Parathyroid adenoma (tissue), 2 donors: ENCODE measurements around the gene BAZ1B.

ENCODE experiments used
- H2AFZ ChIP-seq: fragments of 300-600 bp; sonication (generic); one replicate; pipeline ENCODE4 v1.7.0; 2017; ENCODE audit warnings: antibody characterized with exemption, mild to moderate bottlenecking
- H3K27ac ChIP-seq: fragments of 300-600 bp; sonication (generic); one replicate; pipeline ENCODE4 v1.7.0; 2017
- H3K27me3 ChIP-seq: fragments of 300-600 bp; sonication (generic); one replicate; pipeline ENCODE4 v1.7.0; 2017; ENCODE audit warnings: low read length; ENCODE audit not compliant: control insufficient read depth, insufficient read depth
- H3K36me3 ChIP-seq: fragments of 300-600 bp; sonication (generic); one replicate; pipeline ENCODE4 v1.7.0; 2017; ENCODE audit warnings: low read length; ENCODE audit not compliant: control insufficient read depth, insufficient read depth
- H3K4me1 ChIP-seq: fragments of 300-600 bp; sonication (generic); one replicate; pipeline ENCODE4 v1.7.0; 2017; ENCODE audit warnings: control low read depth
- H3K4me2 ChIP-seq: fragments of 300-600 bp; sonication (generic); one replicate; pipeline ENCODE4 v1.7.0; 2017; ENCODE audit warnings: low read length
- H3K4me3 ChIP-seq: fragments of 300-600 bp; sonication (generic); one replicate; pipeline ENCODE4 v1.7.0; 2017; ENCODE audit warnings: low read depth, low read length
- H3K79me2 ChIP-seq: fragments of 300-600 bp; sonication (generic); one replicate; pipeline ENCODE4 v1.7.0; 2017; ENCODE audit warnings: control low read depth
- H3K9ac ChIP-seq: fragments of 300-600 bp; sonication (generic); one replicate; pipeline ENCODE4 v1.7.0; 2017; ENCODE audit warnings: mild to moderate bottlenecking
- H3K9me3 ChIP-seq: fragments of 300-600 bp; sonication (generic); one replicate; pipeline ENCODE4 v1.7.0; 2017; ENCODE audit warnings: low read length; ENCODE audit not compliant: control insufficient read depth
- CTCF ChIP-seq: fragments of 300-600 bp; sonication (generic); IDR thresholded peaks from one replicate; pipeline ENCODE4 v1.7.0; 2017; ENCODE audit warnings: antibody characterized with exemption, mild to moderate bottlenecking
- donor health status: primary hyperparathyroidism.

The BAZ1B gene

GRCh38 chr7:73442903-73443500 is 79.1 kb downstream of the BAZ1B start:
- Histone ChIP-seq H3K9ac (no peak overlapping the region), H3K79me2 (no peaks in the 10 kb centered on the region), H3K36me3 (no peaks in the 10 kb centered on the region), H3K4me2 (no peak overlapping the region), H3K27me3 (no peaks in the 10 kb centered on the region), H2AFZ (no peak overlapping the region), H3K4me1 (no peaks in the 10 kb centered on the region), H3K9me3 (no peaks in the 10 kb centered on the region), H3K4me3 (no peak overlapping the region), H3K27ac (no peak overlapping the region)
- TF ChIP-seq CTCF: no peak

GRCh38 chr7:73442222-73442902 is 79.7 kb downstream of the BAZ1B start:
- no peak for TF ChIP-seq CTCF
- H3K27ac ChIP-seq: no peak overlapping the region
- H3K27me3 ChIP-seq: no peaks in the 10 kb centered on the region
- H3K36me3 ChIP-seq: no peaks in the 10 kb centered on the region
- no peaks in the 10 kb centered on the region for H3K4me1 ChIP-seq
- no peak overlapping the region for H3K4me2 ChIP-seq
- H3K4me3 ChIP-seq: no peak overlapping the region
- H3K79me2 ChIP-seq: no peaks in the 10 kb centered on the region
- H2AFZ ChIP-seq: no peak overlapping the region
- no peaks in the 10 kb centered on the region for H3K9me3 ChIP-seq
- H3K9ac ChIP-seq: no peak overlapping the region

- no peaks in the 10 kb centered on the region for H3K9me3 ChIP-seq
- H3K4me2 ChIP-seq: no peak overlapping the region
- H3K4me1 ChIP-seq: no peaks in the 10 kb centered on the region
- TF ChIP-seq CTCF: no peak
- H3K79me2 ChIP-seq: no peaks in the 10 kb centered on the region
- H3K9ac ChIP-seq: no peak overlapping the region
- H2AFZ ChIP-seq: no peak overlapping the region
- no peak overlapping the region for H3K4me3 ChIP-seq
- H3K27ac ChIP-seq: no peak overlapping the region
- no peaks in the 10 kb centered on the region for H3K36me3 ChIP-seq
- no peaks in the 10 kb centered on the region for H3K27me3 ChIP-seq
Measured at GRCh38 chr7:73439410-73439704, 82.7 kb downstream of the BAZ1B start.

GRCh38 chr7:73438547-73439409 is 83.3 kb downstream of the BAZ1B start:
- Histone ChIP-seq H3K4me2 (no peak overlapping the region), H3K36me3 (no peaks in the 10 kb centered on the region), H3K9me3 (no peaks in the 10 kb centered on the region), H3K27ac (no peak overlapping the region), H3K9ac (no peak overlapping the region), H2AFZ (no peak overlapping the region), H3K4me1 (no peaks in the 10 kb centered on the region), H3K27me3 (no peaks in the 10 kb centered on the region), H3K79me2 (no peaks in the 10 kb centered on the region), H3K4me3 (no peak overlapping the region)
- TF ChIP-seq CTCF: no peak
